HPDE6-E6E7 (cell line): ENCODE results near the gene FNDC3B.
"Not testable (repeated sequence)": the region's sequence is repeated elsewhere in the genome, so short reads cannot be mapped to it uniquely, and the experiment has no call there.

Experiments
- DNase-seq: peaks from one replicate; pipeline ENCODE4 v3.0.0; 2011; ENCODE audit warnings: missing footprints; ENCODE audit errors: extremely low spot score

FNDC3B gene

DNA sequence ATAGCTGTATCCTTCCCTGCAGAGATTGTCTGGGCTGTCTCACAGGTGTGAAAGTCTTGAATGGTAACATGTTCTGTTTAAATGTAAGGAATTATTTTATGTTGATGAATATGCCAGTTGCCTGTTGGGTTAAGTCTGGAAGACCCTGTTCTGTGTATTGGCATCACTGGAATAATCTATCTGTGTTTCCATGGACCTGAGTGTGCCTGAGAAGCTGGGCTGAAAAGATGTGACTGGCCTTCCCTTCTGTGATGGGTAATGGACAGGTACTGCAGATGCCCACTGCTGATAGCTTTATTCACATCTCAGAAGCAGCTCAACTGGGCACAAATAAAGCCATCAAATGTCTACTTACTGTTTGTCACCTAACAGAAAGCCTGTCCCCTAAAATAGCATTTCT is 196.3 kb downstream of the FNDC3B start:
- DNase-seq, result no peak

DNA sequence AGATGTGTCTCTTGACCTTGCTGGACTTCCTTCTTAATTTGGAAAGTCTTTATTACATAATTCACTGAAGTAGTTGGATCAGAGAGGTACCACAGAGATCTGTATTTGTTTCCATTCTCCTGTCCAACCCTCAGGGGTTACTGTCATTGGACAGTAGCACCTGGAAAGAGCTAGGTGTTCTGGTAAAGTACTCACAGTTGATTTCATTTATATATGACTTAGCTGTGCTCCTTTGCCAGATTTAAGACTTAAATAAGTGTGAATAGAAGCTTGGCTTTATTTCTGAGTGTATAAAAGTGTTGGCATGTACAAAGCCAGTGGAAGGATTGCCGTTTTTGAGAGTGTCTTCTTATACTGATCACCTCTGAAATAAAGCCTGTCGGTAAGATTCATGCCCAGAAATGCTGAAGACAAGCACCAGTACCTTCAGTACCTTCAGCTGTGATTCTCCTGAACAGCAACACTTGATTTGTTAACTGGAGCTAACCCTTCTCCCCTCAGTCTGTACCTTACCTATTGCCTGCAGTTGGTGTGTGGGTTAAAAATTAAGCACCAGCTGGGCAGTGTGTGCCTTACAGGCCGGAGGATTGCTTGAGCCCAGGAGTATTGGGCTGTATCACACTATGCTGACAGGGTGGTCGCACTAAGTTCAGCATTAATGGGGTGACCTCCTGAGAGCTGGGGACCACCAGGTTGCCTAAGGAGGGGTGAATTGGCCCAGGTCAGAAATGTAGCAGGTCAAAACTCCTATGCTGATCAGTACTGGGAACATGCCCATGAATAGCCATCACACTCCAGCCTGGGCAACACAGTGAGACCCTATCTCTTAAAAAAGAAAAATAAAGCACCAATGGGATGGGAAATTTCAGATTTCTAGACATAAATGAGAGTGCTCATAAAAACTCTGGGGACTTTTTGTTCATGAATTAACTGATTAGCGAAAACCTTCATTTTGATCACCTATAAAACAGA is 197.7 kb downstream of the FNDC3B start:
- DNase-seq, result no peak

DNA sequence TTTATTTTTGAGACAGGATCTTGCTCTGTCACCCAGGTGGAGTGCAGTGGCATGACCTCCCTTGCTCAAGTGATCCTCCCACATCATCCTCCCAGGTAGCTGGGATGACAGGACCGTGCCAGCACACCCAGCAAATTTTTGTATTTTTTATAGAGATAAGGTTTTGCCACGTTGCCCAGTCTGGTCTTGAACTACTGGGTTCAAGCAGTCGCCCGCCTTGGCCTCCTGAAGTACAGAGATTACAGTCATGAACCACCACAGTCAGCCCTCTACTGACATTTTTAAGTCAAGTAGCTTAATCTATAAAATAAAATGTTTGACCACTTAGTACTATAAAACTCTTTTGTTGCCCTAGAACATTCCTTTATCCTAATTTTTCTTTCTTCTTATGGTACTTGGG is 198.8 kb downstream of the FNDC3B start:
- no peak for DNase-seq

DNA sequence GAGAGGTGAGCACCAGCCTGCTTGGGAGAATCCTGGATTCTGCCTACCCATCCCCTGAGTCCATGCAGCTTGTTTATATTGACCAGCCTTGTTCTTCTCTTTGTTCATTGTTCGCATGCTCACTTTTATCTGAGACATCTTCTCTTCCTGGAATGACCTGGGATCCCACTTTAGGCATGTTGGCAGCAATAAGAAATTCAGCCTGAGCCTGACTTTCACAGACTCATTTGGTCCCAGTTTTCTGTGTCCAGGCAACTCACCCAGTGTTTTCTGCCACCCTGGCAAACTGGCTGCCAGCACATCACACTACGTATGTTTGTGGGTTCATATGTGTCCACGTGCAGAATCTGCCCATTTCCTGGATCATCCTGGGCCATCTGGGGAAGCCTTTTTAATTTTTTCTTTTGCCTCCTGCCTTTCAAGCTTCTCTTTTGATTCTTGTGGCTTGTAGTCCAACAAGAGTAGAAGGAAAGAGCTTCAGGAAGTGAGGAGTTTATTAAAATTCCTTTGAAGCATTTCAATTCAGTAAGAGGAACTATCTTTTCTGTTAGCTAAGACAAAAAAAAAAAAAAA is 199.9 kb downstream of the FNDC3B start:
- DNase-seq, result no peak

DNA sequence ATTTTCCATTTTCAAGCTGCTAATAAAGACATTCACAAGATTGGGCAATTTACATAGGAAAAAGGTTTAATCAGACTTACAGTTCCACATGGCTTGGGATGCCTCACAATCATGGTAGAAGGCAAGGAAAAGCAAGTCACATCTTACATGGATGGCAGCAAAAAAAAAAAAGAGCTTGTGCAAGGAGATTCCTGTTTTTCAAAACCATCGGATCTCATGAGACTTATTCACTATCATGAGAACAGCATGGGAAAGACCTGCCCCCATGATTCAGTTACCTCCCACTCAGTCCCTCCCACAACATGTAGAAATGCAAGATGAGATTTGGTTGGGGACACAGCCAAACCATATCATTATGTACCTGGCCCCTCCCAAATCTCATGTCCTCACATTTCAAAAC is 202.0 kb downstream of the FNDC3B start:
- DNase-seq, result no peak

DNA sequence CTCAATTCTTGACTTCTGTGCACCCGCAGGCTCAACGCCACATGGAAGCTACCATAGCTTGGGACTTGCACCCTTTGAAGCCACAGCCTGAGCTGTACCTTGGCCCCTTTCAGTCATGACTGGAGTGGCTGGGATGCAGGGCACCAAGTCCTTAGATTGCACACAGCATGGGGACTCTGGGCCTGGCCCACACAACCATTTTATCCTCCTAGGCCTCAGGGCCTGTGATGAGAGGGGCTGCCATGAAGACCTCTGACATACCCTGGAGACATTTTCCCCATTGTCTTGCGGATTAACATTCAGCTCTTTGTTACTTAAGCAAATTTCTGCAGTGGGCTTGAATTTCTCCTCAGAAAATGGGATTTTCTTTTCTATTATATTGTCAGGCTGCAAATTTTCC is 203.1 kb downstream of the FNDC3B start:
- DNase-seq, result not testable (repeated sequence)

DNA sequence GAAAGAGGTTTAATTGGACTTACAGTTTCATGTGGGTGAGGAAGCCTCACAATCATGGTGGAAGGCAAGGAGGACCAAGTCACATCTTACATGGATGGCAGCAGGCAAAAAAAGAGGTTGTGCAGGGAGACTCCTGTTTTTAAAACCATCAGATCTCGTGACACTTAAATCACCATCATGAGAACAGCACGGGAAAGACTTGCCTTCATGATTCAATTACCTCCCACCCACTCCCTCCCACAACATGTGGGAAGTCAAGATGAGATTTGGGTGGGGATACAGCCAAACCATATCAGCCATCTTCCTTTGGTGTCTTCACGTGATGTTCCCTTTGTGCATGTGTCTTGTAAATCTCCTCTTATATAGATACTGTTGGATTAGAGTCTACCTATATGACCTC is 204.0 kb downstream of the FNDC3B start:
- DNase-seq, result not testable (repeated sequence)

DNA sequence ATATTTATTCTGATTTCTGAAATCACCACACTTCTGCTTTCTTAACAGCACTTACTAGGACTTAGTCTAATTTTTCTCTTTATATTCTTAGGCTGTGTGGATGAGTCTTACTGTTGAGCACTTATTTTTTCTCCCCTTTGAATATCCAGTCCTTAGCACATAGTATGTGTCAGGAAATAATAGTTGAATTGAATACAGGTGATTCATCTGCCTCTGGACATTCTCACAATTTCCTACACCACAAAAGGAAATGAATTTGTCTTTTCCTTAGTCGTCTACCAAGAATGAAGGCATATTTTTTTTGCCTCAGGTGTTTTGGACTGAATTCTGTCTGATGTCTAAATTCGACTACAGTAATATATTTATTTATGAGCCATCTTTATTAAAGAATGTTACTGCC is 204.6 kb downstream of the FNDC3B start:
- DNase-seq, result peak; percentile 64

DNA sequence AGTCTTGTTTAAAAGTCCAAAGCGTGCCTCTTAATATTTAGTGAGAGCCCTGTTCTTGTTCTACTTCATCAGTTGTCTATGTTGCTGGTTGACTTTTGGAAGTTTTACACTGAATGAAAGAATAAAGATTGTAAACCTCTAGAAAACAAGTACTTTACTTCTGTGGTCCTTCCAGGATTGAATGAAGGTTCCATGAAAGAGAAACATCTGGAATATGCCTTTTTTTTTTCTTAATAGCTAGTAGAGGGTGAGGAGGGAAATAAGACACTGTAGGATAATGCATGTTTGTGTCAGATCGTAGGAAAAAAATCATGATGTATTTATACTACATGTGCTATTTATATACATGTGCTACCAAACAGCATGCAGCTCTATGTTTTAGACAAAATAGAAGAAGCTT is 205.9 kb downstream of the FNDC3B start:
- no peak for DNase-seq

DNA sequence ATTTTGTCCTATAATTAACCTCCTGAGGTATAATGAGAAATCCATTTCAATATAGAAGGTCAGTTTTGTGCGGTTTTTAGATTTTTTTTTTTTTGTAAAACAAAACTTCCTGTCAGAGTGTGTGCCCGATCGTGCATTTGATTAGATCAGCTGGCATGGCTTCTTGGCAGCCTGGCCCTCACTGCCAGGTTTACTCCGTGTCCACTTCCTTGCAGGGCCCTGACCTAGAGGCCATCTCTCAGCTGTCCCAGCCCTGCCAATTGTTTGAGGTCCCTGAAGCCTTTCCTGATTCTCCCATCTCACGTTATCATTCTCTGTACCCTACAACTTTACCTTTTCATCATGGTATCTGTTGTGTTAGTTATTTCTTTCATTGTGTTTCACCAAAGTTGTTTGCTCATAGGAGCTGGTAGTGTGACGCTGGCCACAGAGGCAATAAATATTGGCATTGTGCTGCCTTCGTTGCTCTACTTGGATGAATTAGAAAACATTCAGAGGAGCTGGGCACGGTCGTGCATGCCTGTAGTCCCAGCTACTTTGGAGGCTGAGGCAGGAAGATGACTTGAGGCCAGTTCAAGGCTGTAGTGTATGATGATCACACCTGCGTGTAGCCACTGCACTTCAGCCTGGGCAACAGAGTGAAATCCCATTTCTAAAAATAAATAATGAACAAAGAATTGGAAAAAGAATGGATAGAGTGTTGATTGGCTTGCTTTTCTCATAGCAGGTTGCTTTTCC is 206.9 kb downstream of the FNDC3B start:
- no peak for DNase-seq

DNA sequence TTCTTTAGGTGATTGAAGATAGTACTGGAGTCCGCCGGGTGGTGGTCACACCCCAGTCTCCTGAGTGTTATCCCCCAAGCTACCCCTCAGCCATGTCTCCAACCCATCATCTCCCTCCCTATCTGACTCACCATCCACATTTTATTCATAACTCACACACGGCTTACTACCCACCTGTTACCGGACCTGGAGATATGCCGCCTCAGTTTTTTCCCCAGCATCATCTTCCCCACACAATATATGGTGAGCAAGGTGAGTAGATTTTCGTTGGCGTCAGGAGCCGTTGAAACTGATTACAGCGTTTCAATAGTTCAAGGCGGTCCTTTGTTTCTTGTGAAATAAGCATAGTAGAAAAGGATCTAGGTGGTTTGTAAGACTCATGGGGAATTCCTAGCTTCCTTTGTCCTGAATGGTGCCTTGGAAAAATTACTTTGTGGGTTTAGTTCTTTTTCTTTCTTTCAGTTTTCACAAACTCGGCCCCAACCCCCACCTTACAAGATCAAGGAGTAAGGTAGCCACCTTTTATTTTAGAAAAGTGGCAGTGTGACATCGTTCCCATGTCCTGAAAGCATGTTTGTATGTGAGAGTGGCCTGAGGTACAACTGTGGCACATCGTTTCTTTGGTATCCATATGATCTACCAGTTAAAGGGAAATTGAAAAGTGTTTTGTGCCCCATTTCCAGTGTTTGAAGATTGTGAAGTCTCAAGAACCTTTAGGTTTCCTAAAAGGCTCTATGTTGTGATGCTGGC is 208.3 kb downstream of the FNDC3B start:
- DNase-seq, result no peak

DNA sequence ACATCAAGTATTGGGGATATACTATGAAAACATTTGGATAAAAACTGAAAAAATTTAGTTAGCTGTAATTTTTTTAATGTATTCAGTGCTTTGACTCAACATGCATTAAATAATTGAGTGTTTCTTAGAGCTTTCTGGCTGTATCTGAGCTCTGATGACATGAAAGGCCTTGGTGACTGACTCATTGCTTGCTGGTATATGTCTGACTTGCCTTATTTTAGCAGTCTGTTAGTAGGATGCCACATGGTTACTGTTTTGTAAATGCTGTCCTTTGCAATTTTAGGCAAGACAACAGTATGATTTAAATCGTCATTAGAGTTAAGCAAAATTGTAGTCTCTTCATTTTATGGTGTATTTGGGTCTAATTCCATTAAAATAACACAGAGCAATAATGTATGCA is 209.7 kb downstream of the FNDC3B start:
- no peak for DNase-seq

DNA sequence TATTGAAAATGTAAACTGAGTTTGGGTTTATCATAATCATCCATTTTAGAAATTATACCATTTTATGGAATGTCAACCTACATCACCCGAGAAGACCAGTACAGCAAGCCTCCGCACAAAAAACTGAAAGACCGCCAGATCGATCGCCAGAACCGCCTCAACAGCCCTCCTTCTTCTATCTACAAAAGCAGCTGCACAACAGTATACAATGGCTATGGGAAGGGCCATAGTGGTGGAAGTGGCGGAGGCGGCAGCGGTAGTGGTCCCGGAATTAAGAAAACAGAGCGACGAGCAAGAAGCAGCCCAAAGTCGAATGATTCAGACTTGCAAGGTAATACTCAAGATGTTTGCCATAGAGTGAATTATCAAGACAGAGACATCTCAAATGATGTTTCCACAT is 211.8 kb downstream of the FNDC3B start:
- DNase-seq, result no peak

DNA sequence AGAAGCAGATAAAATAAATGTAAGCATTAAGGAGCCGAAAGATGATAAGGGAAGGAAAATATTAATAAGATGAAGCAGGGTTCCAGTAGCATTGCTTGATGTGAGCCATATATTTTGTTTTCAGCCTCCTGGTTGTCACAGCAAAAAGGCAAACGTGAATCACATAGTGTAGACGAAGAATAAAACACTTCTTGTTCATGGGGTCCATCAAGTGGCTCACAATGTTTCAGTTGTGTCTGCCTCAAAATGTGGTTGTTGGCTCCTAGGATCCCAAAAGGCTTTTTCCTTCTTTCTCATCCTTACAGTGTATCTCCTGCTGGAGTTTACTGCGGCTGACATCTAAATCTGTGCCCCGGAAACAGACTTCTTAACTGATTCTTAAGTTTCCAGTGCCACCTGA is 213.8 kb downstream of the FNDC3B start:
- DNase-seq, result no peak

DNA sequence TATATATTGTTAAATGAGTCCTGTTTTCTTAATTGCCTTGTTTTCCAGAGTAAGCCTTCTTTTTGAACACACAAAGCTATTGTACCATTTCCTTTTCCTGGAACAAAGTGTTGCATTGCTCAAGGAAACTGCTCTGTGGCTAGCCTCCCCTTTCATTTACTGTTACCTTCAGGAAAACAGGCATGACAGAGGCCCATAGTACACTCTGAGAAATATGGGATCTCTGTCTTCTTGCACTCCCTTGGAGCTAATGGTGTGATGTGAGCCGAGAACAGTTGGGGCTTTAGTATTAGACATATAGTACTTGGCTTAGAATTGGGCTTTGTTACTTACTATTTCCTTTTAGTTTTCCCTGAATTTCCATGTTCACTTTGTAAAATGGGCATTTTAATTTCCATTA is 215.2 kb downstream of the FNDC3B start:
- DNase-seq, result no peak

DNA sequence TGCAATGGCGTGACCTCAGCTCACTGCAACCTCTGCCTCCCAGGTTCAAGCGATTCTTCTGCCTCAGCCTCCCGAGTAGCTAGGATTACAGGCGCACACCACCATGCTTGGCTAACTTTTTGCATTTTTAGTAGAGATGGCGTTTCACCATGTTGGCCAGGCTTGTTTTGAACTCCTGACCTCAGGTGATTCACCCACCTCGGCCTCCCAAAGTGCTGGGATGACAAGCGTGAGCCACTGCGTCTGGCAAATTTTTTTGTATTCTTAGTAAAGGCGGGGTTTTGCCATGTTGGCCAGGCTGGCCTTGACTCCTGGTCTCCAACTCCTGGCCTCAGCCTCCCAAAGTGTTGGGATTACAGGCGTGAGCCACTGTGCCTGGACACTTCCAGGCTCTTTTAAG is 215.9 kb downstream of the FNDC3B start:
- DNase-seq, result not testable (repeated sequence)

DNA sequence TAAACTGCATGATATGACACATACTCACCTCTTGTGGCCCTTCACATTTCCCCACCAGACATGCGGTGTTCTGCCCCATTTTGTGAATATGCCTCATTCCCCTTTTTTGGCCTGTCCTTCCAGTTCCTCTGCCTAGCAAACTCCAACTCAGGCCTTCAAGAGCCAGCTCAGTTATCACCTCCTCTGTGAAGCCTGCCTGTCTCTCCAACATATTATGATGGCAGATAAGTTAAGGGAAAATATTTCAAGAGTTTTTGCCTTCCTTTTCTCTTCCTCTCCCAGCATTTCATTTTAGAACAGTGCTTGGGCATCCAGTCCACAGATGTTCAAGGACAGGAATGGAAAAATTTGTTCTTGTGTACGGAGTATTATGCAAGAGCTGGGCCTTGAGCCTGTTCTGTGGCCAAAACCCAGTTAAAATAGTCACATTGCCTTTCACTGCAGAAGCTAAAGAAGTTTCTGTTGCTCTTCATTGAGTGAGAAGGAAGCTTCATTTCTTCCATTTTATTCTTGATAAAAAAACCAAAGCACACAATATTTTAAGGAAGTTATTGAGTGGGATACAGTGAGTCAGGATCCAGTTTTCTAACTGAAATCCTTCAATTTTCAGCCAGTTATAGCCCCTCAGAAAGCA is 216.8 kb downstream of the FNDC3B start:
- DNase-seq, result no peak

DNA sequence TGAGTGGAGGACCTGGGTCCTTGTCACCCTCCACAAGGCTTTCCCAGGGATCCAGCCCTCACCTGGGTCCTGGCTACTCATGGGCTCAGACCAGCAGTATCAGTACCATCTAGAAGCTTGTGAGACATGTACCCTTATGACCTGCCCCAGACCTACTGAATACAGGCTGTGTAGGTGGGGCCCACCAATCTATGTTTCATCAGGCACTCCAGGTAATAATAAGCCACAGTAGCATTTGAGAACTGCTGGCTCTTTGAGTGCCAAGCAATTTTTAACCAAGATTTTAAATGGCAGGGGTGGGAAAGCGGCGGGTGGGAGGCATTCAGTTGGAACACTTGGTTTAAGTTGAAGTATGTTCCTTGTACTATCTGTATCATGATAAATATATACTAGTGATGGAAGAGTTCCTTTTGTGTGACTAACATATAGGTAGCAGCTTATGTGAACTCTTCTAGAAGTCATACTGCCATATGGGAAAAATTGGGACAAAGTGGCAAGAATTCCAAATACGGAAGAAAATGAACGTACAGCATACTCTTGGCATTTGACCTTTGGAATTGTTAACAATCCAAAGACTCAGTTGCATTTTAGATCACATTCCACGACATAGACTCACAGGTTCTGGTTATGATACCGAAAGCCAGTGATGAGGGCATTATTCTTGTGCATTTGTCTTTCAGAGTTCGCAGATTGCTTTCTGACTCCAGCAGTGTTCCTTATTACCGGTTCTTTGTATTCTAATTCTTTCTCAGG is 218.4 kb downstream of the FNDC3B start:
- DNase-seq, result no peak

DNA sequence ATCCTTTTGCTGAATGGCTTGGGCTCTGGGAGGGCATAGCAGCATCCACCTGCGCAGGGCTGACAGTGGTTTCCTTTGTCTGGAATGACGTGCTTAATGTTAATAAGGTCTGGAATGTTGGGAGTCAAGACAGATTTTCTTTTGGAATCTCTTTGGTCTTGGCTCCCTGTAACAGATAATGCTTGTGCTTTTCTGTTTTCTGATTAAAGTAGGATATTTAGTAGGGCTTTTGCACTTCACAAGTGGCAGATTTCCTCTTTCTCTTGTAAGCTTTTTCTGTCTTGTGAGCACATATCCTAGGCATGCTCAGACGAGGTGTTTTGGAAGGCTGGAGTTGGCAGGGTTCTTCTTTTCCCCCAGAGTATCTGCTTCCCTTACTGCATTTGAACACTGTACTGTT is 219.2 kb downstream of the FNDC3B start:
- no peak for DNase-seq

DNA sequence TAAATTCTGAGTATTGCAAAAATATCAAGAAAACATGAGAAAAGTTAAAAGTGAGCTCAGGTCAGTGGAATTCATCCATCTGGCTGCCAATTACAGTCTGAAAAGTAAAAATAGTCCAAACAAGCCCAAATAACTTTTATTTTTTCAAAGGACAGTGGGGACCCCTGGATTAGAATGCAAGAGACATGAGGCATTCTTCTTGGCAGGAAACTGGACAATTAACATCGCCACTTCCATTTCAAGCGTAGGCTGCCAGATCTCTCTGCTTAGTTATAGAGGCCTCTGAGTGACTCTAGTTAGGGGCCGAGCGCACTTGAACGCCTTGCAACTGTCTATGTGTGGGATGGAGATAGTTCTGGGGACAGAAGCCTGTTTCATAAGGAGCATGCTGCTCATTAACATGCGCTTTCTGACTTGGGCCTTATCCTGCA is 219.7 kb downstream of the FNDC3B start:
- DNase-seq, result no peak
